Measurements from ENCODE around the gene WDR36. TPM values are rescaled to one million over a fixed set of nuclear protein-coding genes. Genes with fewer than 3 reads are reported as not detected.

Gene WDR36
- total and polyA plus RNA-seq, 2 experiments from 2014 or later: 18.5 to 56.8 TPM

DNA sequence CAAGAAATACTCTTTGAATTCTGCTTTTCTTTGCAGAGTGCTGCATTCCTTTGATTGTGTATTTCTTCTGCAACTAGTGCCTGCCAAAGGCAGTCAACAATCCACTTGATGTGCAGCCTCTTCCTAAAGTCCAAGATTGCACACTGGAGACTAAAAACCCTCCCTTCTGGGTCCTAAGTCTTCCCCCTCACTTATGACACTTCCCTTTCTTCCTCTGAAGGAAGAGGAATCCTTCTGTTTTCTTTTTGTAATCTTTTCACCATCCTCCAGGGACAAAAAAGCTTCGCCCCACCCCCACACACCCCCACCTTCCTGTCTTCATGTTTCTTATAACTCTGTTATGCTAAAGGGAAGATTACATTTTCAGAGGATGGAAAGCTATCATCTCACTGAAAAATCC, 39.9 kb downstream of the WDR36 start (continued):
- no peak for TF ChIP-seq NANOG (IDR thresholded peaks at IDR 0.05; ENCODE audit: borderline replicate concordance)
- TF ChIP-seq, protein P1, sequence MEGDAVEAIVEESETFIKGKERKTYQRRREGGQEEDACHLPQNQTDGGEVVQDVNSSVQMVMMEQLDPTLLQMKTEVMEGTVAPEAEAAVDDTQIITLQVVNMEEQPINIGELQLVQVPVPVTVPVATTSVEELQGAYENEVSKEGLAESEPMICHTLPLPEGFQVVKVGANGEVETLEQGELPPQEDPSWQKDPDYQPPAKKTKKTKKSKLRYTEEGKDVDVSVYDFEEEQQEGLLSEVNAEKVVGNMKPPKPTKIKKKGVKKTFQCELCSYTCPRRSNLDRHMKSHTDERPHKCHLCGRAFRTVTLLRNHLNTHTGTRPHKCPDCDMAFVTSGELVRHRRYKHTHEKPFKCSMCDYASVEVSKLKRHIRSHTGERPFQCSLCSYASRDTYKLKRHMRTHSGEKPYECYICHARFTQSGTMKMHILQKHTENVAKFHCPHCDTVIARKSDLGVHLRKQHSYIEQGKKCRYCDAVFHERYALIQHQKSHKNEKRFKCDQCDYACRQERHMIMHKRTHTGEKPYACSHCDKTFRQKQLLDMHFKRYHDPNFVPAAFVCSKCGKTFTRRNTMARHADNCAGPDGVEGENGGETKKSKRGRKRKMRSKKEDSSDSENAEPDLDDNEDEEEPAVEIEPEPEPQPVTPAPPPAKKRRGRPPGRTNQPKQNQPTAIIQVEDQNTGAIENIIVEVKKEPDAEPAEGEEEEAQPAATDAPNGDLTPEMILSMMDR (conservative IDR thresholded peaks at IDR 0.05; ENCODE audit: low read depth in 2 of 2): no peak

DNA sequence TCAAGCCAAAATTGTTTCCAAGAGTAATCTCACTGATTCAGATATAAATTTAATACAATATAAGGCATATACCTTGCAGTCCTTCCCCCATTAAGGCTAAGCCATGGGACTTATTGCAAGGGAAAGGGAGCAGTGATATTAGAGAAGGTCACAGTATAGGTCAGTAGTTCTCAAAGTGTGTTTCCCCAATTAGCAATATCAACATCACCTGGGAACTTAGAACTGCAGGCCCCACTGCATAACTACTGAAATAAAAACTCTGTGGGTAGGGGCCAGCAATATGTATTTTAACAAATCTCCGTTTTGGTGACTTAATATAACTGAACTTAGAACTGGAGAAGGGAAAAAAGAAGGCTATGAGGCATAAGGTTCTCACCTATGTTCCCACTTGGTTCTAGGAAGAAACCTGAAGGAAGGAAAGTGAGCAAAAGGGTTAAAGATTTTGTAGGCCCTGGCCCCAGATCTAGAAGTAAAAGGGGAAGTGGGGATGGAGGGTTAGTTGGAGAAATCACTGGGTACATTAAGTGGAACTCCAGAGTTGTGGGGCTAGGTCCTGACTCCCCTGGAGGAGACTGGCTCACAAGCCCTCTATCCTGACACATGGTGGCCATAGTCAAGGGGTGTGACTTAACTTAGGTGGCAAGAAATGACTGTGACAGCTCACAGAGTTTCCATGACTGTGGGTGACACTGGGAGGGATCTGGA, 40.7 kb downstream of the WDR36 start:
- ATAC-seq (no peak), DNase-seq (ENCODE audit: low spot score) (no peak)
- peaks cover 60% of the 10 kb centered on the region for H3K4me1 Mint-ChIP-seq
- Histone ChIP-seq H4K20me1 (replicated peaks; ENCODE audit: insufficient read depth) (no peaks in the 10 kb centered on the region), H3K9me2 (ENCODE audit: insufficient read depth) (no peaks in the 10 kb centered on the region), H2AFZ (no peak overlapping the region), H3K4me2 (no peak overlapping the region), H3K36me3 (ENCODE audit: insufficient read depth) (no peaks in the 10 kb centered on the region), H3K79me2 (replicated peaks; ENCODE audit: insufficient read depth) (no peaks in the 10 kb centered on the region), H3K4me1 (ENCODE audit: insufficient read depth) (peaks cover 65% of the 10 kb centered on the region), H3K27me3 (ENCODE audit: insufficient read depth) (no peaks in the 10 kb centered on the region), H3K27ac (ENCODE audit: low read depth) (no peak overlapping the region), H3K4me3 (no peak overlapping the region), H3F3A (replicated peaks; ENCODE audit: low read depth) (no peaks in the 10 kb centered on the region)
- no peaks in the 10 kb centered on the region; the same call in 2 of the 3 replicates for H3K9me3 Mint-ChIP-seq
- no peak overlapping the region for H3K4me3 Mint-ChIP-seq
- peaks cover 2% of the 10 kb centered on the region; the same call in 1 of the 3 replicates for H3K36me3 Mint-ChIP-seq (ENCODE audit: low read depth)
- H3K27me3 Mint-ChIP-seq (ENCODE audit: insufficient read depth, low read depth, poor library complexity): no peaks in the 10 kb centered on the region
- H3K27ac Mint-ChIP-seq: peak overlapping the region; percentile 32; the same call in 1 of the 2 replicates
- TF ChIP-seq POLR2AphosphoS5 (IDR thresholded peaks at IDR 0.05; ENCODE audit: low read depth): no peak
- TF ChIP-seq NANOG (IDR thresholded peaks at IDR 0.05; ENCODE audit: borderline replicate concordance): no peak
- TF ChIP-seq, protein P2, sequence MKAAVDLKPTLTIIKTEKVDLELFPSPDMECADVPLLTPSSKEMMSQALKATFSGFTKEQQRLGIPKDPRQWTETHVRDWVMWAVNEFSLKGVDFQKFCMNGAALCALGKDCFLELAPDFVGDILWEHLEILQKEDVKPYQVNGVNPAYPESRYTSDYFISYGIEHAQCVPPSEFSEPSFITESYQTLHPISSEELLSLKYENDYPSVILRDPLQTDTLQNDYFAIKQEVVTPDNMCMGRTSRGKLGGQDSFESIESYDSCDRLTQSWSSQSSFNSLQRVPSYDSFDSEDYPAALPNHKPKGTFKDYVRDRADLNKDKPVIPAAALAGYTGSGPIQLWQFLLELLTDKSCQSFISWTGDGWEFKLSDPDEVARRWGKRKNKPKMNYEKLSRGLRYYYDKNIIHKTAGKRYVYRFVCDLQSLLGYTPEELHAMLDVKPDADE (IDR thresholded peaks at IDR 0.05): no peak
- TF ChIP-seq JUNB (IDR thresholded peaks at IDR 0.05; ENCODE audit: unreplicated experiment): no peak
- TF ChIP-seq, protein P3, sequence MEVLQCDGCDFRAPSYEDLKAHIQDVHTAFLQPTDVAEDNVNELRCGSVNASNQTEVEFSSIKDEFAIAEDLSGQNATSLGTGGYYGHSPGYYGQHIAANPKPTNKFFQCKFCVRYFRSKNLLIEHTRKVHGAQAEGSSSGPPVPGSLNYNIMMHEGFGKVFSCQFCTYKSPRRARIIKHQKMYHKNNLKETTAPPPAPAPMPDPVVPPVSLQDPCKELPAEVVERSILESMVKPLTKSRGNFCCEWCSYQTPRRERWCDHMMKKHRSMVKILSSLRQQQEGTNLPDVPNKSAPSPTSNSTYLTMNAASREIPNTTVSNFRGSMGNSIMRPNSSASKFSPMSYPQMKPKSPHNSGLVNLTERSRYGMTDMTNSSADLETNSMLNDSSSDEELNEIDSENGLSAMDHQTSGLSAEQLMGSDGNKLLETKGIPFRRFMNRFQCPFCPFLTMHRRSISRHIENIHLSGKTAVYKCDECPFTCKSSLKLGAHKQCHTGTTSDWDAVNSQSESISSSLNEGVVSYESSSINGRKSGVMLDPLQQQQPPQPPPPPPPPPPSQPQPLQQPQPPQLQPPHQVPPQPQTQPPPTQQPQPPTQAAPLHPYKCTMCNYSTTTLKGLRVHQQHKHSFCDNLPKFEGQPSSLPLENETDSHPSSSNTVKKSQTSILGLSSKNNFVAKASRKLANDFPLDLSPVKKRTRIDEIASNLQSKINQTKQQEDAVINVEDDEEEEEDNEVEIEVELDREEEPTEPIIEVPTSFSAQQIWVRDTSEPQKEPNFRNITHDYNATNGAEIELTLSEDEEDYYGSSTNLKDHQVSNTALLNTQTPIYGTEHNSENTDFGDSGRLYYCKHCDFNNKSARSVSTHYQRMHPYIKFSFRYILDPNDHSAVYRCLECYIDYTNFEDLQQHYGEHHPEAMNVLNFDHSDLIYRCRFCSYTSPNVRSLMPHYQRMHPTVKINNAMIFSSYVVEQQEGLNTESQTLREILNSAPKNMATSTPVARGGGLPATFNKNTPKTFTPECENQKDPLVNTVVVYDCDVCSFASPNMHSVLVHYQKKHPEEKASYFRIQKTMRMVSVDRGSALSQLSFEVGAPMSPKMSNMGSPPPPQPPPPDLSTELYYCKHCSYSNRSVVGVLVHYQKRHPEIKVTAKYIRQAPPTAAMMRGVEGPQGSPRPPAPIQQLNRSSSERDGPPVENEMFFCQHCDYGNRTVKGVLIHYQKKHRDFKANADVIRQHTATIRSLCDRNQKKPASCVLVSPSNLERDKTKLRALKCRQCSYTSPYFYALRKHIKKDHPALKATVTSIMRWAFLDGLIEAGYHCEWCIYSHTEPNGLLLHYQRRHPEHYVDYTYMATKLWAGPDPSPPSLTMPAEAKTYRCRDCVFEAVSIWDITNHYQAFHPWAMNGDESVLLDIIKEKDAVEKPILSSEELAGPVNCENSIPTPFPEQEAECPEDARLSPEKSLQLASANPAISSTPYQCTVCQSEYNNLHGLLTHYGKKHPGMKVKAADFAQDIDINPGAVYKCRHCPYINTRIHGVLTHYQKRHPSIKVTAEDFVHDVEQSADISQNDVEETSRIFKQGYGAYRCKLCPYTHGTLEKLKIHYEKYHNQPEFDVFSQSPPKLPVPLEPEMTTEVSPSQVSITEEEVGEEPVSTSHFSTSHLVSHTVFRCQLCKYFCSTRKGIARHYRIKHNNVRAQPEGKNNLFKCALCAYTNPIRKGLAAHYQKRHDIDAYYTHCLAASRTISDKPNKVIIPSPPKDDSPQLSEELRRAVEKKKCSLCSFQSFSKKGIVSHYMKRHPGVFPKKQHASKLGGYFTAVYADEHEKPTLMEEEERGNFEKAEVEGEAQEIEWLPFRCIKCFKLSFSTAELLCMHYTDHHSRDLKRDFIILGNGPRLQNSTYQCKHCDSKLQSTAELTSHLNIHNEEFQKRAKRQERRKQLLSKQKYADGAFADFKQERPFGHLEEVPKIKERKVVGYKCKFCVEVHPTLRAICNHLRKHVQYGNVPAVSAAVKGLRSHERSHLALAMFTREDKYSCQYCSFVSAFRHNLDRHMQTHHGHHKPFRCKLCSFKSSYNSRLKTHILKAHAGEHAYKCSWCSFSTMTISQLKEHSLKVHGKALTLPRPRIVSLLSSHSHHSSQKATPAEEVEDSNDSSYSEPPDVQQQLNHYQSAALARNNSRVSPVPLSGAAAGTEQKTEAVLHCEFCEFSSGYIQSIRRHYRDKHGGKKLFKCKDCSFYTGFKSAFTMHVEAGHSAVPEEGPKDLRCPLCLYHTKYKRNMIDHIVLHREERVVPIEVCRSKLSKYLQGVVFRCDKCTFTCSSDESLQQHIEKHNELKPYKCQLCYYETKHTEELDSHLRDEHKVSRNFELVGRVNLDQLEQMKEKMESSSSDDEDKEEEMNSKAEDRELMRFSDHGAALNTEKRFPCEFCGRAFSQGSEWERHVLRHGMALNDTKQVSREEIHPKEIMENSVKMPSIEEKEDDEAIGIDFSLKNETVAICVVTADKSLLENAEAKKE (CRISPR knock-in tag; IDR thresholded peaks at IDR 0.05): no peak
- TF ChIP-seq EZH2 (IDR thresholded peaks at IDR 0.05; ENCODE audit: low read depth, unreplicated experiment): no peak
- TF ChIP-seq, protein P1 (conservative IDR thresholded peaks at IDR 0.05; ENCODE audit: low read depth in 2 of 2): no peak
- TF ChIP-seq ZNF114 (CRISPR knock-in tag; IDR thresholded peaks at IDR 0.05): no peak
- no peak for TF ChIP-seq STAT1 (IDR thresholded peaks at IDR 0.05; ENCODE audit: unreplicated experiment)
- no peak for TF ChIP-seq EZH2phosphoT487 (IDR thresholded peaks at IDR 0.05; ENCODE audit: unreplicated experiment)
- no peak for TF ChIP-seq CREB1 (CRISPR knock-in tag; IDR thresholded peaks at IDR 0.05; ENCODE audit: low read depth)
- TF ChIP-seq ZNF331 (CRISPR knock-in tag; IDR thresholded peaks at IDR 0.05; ENCODE audit: low read depth): no peak

Data from GM23338 (cell line).